ENCODE results near the gene TOP3A. TPM values are rescaled to one million over a fixed set of nuclear protein-coding genes. Genes with fewer than 3 reads are reported as not detected.

The TOP3A gene
- polyA plus RNA-seq, 10 donors = 20.5 to 37.2 (median 28.5) TPM

DNA sequence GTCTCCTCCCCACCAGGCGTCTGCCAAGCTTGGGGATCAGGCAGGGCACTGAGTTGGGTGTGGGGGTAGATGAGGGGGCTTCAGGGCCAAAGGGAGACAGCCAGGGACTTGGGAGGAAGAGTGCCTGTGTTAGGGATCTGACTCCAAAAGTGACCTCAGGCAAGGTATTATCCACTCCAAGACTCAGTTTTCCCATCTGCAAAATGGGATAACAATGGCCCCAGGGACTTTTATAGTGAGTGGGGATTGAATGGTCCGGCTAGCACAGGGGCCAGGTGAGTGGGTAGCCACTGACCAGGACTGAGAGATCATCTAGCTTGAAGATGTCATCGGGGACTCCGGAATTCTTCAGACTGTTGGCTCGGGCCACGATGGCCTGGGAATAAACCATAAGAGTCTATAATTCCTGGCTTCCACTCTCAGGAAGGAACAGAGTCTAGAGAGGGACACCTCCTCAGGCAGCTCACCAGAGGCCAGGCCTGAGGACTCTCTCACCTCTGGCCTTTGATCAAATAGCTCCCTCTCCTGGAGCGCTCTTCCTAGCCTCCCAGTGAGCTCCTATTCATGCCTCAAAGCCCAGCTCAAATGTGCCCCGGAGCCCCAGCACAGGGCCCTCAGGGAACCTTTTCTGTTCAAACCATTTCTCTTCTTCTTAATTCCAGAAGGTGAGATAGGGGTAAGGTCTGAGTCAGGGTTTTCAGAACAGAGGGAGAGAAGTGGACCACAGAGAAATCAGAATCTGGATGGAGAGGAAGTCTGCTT, 59.7 kb downstream of the TOP3A start:
- DNase-seq = no peak

GRCh38 chr17:18253947-18254821, 60.6 kb downstream of the TOP3A start:
- DNase-seq = no peak

DNA sequence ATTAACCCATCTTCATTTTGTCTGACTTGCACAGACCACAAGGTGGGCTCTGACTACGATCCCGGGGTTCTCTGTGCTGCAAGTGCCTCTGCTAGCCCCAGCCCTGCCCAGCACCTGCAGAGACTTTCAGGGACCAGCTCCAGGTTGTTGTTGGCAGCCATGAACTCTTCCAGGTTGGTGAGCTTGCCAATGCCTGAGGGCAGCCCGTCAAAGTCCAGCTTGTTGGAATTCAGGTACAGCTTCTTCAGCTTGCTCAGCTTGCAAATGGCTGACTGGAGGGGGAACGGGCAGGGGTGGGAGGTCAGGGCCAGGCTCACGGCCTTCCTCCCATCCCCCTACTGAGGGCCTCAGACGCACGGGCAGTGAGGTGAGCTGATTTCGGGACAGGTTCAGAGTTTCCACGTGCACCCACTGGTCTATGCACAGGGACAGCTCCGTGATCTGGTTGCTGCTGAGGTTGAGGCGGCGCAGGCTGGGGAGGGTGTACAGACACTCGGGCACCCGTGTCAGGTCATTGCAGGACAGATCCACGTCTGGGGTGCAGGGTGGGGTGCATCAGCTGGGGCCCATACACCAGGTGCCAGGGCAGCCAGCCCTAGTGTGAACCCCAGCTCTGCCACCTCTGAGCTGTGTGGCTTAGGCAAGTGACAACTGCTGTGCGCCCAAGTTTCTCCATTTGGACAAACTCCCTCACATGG, 61.5 kb downstream of the TOP3A start:
- no peak for DNase-seq

DNA sequence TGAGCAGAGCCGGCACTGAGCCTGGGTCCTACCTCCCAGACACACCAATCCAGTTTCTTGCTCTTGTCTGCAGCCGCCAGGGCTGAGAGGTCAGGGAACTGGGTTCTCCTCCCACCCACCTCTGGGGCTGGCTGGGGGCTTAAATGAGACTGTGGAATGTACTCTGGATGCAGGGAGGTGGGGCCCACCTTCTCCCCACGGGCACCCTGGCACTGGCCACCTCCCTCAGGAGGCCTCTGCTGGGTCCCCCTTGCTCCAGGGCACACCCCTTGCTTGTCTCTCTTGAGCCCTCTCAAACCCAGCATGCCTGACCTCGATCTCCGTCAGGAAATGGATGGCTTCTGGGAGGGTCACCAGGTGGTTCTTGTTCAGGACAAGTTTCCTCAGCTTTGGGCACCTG, 62.6 kb downstream of the TOP3A start:
- DNase-seq = no peak

- no peak for DNase-seq
These were observed 63.6 kb downstream of the TOP3A start for GRCh38 chr17:18251204-18251603.

- no peak for DNase-seq
These were observed 64.1 kb downstream of the TOP3A start for GRCh38 chr17:18250708-18251107.

DNA sequence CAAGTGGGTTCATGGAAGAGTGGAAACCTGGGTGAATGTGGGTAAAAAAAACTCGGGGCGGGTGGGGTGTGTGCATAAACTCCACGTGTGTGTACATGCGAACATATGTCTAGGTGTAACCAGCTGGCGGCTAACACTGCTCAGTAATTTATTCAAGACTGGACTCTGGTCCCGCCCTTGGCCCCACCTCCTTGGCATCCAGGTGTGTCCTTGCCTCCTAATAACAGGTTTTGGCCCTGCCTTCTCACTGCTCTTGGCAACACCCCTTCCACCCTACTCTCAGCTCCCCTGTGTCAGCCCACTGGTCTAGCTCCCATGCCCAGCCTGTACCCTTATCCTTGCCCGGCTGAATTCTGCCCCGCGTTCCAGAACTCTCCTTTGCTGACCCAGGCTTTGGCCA, 64.5 kb downstream of the TOP3A start:
- DNase-seq = no peak

GRCh38 chr17:18248811-18249210, 66.0 kb downstream of the TOP3A start:
- DNase-seq = no peak

GRCh38 chr17:18248300-18248731, 66.5 kb downstream of the TOP3A start:
- DNase-seq = peak; percentile 62 to 92 (median 82)

DNA sequence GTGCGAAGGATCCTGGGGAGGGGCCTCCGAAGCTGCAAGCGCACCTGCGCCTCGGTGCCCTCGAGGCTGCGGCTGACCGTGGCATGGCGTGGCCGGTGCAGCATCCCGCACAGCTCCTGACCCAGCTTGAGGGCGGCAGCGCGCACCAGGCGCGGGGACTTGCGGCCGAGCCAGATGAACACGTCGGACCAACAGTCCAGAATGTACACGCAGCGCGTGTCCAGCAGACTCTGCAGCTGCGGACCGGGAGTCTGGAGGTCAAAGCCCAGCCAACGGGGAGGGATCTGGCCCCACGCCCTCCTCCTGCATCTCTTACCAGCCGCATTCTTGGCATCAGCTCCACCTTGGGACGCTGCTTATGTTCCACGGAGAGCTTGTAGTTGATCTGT, 67.2 kb downstream of the TOP3A start:
- peak in 2 of 3 donors; percentile 40 to 73 for DNase-seq

- DNase-seq = peak in 2 of 3 donors; percentile 29 to 60
These were observed 67.7 kb downstream of the TOP3A start for GRCh38 chr17:18246880-18247612.

- DNase-seq = no peak
These were observed 68.6 kb downstream of the TOP3A start for GRCh38 chr17:18246109-18246725.

GRCh38 chr17:18245038-18245776, 69.6 kb downstream of the TOP3A start:
- no peak for DNase-seq

DNA sequence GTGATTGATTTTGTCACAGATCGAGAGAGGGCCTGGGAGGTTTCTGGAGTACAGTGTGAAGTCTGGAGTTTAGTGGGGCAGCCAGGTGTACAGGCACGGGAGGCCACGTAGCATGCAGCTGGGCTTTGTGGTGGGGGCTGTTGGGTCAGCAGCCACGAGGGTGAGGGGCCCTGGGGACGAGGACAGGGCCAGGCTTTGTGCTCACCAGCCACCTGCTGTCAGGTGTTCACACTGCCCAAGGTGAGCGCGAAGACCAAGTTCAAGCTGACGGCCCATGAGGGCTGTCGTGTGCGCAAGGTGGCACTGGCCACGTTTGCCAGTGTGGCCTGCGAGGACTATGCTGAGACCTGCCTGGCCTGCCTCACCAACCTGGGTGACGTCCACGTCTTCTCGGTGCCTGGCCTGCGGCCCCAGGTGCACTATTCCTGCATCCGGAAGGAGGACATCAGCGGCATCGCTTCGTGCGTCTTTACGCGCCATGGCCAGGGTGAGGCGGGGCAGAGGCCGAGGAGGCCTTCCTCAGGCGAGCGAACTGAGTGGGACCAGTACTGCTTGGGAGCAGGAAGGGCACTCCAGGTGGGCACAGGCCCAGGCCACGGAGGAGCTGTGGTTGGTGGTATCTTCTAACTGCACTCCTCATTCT, 73.4 kb downstream of the TOP3A start:
- DNase-seq = no peak

- no peak for DNase-seq
These were observed 74.3 kb downstream of the TOP3A start for GRCh38 chr17:18240449-18240848.

DNA sequence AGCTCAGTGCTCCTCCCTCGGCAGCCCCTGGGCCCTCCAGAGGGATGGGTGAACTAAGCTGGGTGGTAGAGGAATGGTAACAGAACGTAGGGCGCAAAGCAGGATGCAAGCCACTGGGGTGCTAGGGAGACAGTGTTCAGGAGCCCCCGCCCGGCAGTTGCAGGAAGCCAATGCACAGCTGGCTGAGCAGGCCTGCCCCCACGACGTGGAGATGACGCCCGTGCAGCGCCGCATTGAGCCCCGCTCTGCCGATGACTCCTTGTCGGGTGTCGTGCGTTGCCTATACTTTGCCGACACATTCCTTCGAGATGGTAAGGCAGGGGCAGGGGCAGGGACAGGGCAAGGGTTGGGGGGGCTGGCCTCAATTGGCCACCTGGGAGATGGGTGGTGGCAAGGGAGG, 76.5 kb downstream of the TOP3A start:
- DNase-seq = no peak

DNA sequence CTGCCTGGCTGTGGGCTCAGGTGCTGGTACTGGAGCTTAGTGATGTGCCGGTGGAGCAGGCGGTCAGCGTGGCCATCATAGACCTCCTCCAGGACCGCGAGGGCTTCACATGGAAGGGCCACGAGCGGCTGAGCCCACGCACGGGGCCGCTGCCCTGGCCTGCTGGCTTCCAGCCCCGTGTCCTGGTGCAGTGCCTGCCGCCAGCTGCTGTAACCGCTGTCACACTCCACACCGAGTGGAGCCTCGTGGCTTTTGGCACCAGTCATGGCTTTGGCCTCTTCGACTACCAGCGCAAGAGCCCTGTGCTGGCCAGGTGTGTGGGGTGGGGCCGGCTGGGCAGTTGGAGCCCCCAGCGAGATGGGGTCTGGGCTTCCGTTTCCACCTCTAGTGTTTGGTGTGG, 77.3 kb downstream of the TOP3A start:
- DNase-seq = no peak

DNA sequence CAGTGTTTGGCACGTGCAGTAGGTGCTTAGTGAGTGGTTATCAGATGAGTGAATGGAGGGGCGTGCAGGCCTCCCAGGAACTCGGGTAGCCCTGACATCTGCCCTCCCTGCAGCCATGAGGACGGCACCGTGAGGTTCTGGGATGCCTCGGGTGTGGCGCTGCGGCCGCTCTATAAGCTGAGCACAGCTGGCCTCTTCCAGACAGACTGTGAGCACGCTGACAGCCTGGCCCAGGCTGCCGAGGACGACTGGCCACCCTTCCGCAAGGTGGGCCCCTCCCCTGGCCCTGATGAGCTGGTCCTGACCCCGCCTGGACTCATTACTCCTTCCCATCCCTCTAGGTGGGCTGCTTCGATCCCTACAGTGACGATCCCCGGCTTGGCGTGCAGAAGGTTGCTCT, 78.3 kb downstream of the TOP3A start:
- no peak for DNase-seq

GRCh38 chr17:18235743-18236256, 79.0 kb downstream of the TOP3A start:
- no peak for DNase-seq
